ENCODE results near the gene MAT2B.

Gene MAT2B

DNA sequence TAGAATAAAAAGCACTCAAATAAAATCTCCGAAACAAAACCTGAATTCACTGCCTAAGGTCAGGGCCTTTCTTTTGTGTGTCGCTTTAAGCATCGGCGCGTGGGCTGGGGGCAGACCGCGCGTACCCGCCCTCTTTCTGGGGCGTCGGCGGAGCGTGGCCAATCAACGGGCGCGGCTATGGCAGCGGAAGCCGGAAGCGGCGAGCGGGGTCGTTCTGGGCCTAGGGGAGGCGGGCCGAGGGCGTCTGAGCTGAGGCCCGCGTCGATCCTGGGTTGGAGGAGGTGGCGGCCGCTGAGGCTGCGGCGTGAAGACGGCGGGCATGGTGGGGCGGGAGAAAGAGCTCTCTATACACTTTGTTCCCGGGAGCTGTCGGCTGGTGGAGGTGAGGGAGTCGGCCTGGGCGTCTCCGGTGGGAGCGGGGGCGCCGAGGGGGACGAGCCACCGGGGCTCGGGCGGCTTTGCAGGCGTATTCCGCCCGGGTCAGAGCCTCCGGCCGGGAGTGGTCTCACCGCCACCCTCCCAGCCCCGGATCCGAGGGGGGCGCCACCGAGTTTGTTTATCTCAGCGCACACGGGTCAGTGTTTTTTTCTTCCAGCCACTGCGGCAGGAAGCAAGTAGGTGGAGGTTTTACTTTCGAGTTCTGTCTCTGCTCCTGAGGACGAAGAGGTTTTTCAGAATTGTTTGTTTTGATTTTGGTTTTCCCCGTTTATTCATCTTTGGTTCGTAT lies at the start of gene MAT2B (continued):
- TF ChIP-seq, protein P1, sequence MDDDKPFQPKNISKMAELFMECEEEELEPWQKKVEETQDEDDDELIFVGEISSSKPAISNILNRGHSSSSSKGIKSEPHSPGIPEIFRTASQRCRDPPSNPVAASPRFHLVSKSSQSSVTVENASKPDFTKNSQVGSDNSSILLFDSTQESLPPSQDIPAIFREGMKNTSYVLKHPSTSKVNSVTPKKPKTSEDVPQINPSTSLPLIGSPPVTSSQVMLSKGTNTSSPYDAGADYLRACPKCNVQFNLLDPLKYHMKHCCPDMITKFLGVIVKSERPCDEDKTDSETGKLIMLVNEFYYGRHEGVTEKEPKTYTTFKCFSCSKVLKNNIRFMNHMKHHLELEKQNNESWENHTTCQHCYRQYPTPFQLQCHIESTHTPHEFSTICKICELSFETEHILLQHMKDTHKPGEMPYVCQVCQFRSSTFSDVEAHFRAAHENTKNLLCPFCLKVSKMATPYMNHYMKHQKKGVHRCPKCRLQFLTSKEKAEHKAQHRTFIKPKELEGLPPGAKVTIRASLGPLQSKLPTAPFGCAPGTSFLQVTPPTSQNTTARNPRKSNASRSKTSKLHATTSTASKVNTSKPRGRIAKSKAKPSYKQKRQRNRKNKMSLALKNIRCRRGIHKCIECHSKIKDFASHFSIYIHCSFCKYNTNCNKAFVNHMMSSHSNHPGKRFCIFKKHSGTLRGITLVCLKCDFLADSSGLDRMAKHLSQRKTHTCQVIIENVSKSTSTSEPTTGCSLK (tag by site-specific recombination; IDR thresholded peaks at IDR 0.05) = no peak
- TF ChIP-seq, protein P2, sequence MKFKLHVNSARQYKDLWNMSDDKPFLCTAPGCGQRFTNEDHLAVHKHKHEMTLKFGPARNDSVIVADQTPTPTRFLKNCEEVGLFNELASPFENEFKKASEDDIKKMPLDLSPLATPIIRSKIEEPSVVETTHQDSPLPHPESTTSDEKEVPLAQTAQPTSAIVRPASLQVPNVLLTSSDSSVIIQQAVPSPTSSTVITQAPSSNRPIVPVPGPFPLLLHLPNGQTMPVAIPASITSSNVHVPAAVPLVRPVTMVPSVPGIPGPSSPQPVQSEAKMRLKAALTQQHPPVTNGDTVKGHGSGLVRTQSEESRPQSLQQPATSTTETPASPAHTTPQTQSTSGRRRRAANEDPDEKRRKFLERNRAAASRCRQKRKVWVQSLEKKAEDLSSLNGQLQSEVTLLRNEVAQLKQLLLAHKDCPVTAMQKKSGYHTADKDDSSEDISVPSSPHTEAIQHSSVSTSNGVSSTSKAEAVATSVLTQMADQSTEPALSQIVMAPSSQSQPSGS (tag by site-specific recombination; IDR thresholded peaks at IDR 0.05; ENCODE audit: low read depth) = no peak
- TF ChIP-seq, protein P3, sequence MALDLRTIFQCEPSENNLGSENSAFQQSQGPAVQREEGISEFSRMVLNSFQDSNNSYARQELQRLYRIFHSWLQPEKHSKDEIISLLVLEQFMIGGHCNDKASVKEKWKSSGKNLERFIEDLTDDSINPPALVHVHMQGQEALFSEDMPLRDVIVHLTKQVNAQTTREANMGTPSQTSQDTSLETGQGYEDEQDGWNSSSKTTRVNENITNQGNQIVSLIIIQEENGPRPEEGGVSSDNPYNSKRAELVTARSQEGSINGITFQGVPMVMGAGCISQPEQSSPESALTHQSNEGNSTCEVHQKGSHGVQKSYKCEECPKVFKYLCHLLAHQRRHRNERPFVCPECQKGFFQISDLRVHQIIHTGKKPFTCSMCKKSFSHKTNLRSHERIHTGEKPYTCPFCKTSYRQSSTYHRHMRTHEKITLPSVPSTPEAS (tag by site-specific recombination; IDR thresholded peaks at IDR 0.05) = no peak
- TF ChIP-seq GFI1B (tag by site-specific recombination; IDR thresholded peaks at IDR 0.05) = no peak
- TF ChIP-seq ZNF549 (tag by site-specific recombination; IDR thresholded peaks at IDR 0.05) = no peak
- TF ChIP-seq, protein P4, sequence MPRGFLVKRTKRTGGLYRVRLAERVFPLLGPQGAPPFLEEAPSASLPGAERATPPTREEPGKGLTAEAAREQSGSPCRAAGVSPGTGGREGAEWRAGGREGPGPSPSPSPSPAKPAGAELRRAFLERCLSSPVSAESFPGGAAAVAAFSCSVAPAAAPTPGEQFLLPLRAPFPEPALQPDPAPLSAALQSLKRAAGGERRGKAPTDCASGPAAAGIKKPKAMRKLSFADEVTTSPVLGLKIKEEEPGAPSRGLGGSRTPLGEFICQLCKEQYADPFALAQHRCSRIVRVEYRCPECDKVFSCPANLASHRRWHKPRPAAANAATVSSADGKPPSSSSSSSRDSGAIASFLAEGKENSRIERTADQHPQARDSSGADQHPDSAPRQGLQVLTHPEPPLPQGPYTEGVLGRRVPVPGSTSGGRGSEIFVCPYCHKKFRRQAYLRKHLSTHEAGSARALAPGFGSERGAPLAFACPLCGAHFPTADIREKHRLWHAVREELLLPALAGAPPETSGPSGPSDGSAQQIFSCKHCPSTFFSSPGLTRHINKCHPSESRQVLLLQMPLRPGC (tag by site-specific recombination; IDR thresholded peaks at IDR 0.05) = no peak; the same call in 1 of the 2 replicates
- peak; percentile 90 for TF ChIP-seq ZEB2 (tag by site-specific recombination; IDR thresholded peaks at IDR 0.05)
- TF ChIP-seq ZNF792 (tag by site-specific recombination; IDR thresholded peaks at IDR 0.05) = no peak
- 0 out of 2 replicates have a peak, but pooled peaks have one; percentile 5 for TF ChIP-seq ZNF426 (tag by site-specific recombination; IDR thresholded peaks at IDR 0.05)
- TF ChIP-seq ZNF292 (tag by site-specific recombination; IDR thresholded peaks at IDR 0.05; ENCODE audit: borderline replicate concordance, low read depth) = no peak
- TF ChIP-seq, protein P5, sequence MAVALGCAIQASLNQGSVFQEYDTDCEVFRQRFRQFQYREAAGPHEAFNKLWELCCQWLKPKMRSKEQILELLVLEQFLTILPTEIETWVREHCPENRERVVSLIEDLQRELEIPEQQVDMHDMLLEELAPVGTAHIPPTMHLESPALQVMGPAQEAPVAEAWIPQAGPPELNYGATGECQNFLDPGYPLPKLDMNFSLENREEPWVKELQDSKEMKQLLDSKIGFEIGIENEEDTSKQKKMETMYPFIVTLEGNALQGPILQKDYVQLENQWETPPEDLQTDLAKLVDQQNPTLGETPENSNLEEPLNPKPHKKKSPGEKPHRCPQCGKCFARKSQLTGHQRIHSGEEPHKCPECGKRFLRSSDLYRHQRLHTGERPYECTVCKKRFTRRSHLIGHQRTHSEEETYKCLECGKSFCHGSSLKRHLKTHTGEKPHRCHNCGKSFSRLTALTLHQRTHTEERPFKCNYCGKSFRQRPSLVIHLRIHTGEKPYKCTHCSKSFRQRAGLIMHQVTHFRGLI (tag by site-specific recombination; IDR thresholded peaks at IDR 0.05) = no peak
- no peak for TF ChIP-seq ZNF184 (tag by site-specific recombination; IDR thresholded peaks at IDR 0.05)
- 0 out of 2 replicates have a peak, but pooled peaks have one; percentile 19 for TF ChIP-seq ZBTB48 (tag by site-specific recombination; IDR thresholded peaks at IDR 0.05)
- TF ChIP-seq ZNF510 (tag by site-specific recombination; IDR thresholded peaks at IDR 0.05; ENCODE audit: insufficient replicate concordance) = no peak
- TF ChIP-seq ZNF324 (tag by site-specific recombination; IDR thresholded peaks at IDR 0.05) = peak; percentile 74; the same call in 1 of the 2 replicates
- TF ChIP-seq ZBTB21 (tag by site-specific recombination; IDR thresholded peaks at IDR 0.05) = no peak
- no peak for TF ChIP-seq MEIS1 (CRISPR knock-in tag; IDR thresholded peaks at IDR 0.05; ENCODE audit: borderline replicate concordance)
- no peak; the same call in 1 of the 2 replicates for TF ChIP-seq ZNF610 (tag by site-specific recombination; IDR thresholded peaks at IDR 0.05; ENCODE audit: borderline replicate concordance)
- peak; percentile 45; the same call in 1 of the 2 replicates for TF ChIP-seq ZNF121 (tag by site-specific recombination; IDR thresholded peaks at IDR 0.05)
- TF ChIP-seq ZNF677 (tag by site-specific recombination; IDR thresholded peaks at IDR 0.05) = no peak
- TF ChIP-seq ZNF37A (tag by site-specific recombination; IDR thresholded peaks at IDR 0.05) = no peak
- TF ChIP-seq SP3 (tag by site-specific recombination; IDR thresholded peaks at IDR 0.05) = peak; percentile 88
- no peak for TF ChIP-seq ZNF133 (tag by site-specific recombination; IDR thresholded peaks at IDR 0.05)
- TF ChIP-seq ZNF473 (tag by site-specific recombination; IDR thresholded peaks at IDR 0.05) = no peak
- TF ChIP-seq ZNF350 (tag by site-specific recombination; IDR thresholded peaks at IDR 0.05) = no peak
- TF ChIP-seq ZXDB (tag by site-specific recombination; IDR thresholded peaks at IDR 0.05) = peak; percentile 74
- peak; percentile 68; the same call in 1 of the 2 replicates for TF ChIP-seq KLF9 (tag by site-specific recombination; IDR thresholded peaks at IDR 0.05; ENCODE audit: low read depth)
- no peak for TF ChIP-seq ZNF132 (tag by site-specific recombination; IDR thresholded peaks at IDR 0.05; ENCODE audit: borderline replicate concordance)
- TF ChIP-seq KLF10 (tag by site-specific recombination; IDR thresholded peaks at IDR 0.05) = peak; percentile 96
- TF ChIP-seq EGR2 (tag by site-specific recombination; IDR thresholded peaks at IDR 0.05; ENCODE audit: low read depth) = peak; percentile 86
- TF ChIP-seq ZNF169 (tag by site-specific recombination; IDR thresholded peaks at IDR 0.05) = no peak
- peak; percentile 64 for TF ChIP-seq SP7 (tag by site-specific recombination; IDR thresholded peaks at IDR 0.05)
- TF ChIP-seq KLF16 (tag by site-specific recombination; IDR thresholded peaks at IDR 0.05) = no peak
- no peak for TF ChIP-seq ZNF112 (tag by site-specific recombination; IDR thresholded peaks at IDR 0.05)
